Liver (tissue), 9 donors: ENCODE data around the gene PTPRN2. TPM values are rescaled to one million over a fixed set of nuclear protein-coding genes. Genes with fewer than 3 reads are reported as not detected.

Experiments
- DNase-seq: peaks from one replicate; pipeline ENCODE4 v3.0.0-alpha.2; 2017; ENCODE audit warnings: low spot score
- H3K27ac ChIP-seq, 2 donors: one replicate each; pipeline ENCODE4 v1.7.0; 2013; ENCODE audit warnings: inconsistent platforms in 2 of 2, low read length in 2 of 2, control low read depth in 1 of 2, low read depth in 1 of 2, mild to moderate bottlenecking in 1 of 2
- H3K27me3 ChIP-seq, 4 donors: one replicate each; pipeline versions ENCODE4 v1.6.1 to v1.7.0; 2013; ENCODE audit warnings: low read length in 3 of 4, inconsistent platforms in 1 of 4, mild to moderate bottlenecking in 1 of 4, moderate library complexity in 1 of 4; ENCODE audit not compliant: control insufficient read depth in 4 of 4, insufficient read depth in 4 of 4
- H3K36me3 ChIP-seq, 4 donors: one replicate each; pipeline versions ENCODE4 v1.6.1 to v1.7.0; 2013; ENCODE audit warnings: low read length in 3 of 4, mild to moderate bottlenecking in 3 of 4, low read depth in 1 of 4, moderate library complexity in 1 of 4; ENCODE audit not compliant: control insufficient read depth in 4 of 4, insufficient read depth in 3 of 4
- H3K4me1 ChIP-seq, 4 donors: one replicate each; pipeline versions ENCODE4 v1.6.1 to v1.7.0; 2013; ENCODE audit warnings: low read length in 3 of 4, mild to moderate bottlenecking in 3 of 4, moderate library complexity in 1 of 4; ENCODE audit not compliant: control insufficient read depth in 4 of 4, insufficient read depth in 4 of 4
- H3K4me3 ChIP-seq, 3 donors: one replicate each; pipeline versions ENCODE4 v1.6.1 to v1.7.0; 2013; ENCODE audit warnings: low read length in 3 of 3, control low read depth in 1 of 3, low read depth in 1 of 3, mild to moderate bottlenecking in 1 of 3
- H3K9ac ChIP-seq, 2 donors: one replicate each; pipeline ENCODE4 v1.7.0; 2013; ENCODE audit warnings: low read length in 2 of 2, mild to moderate bottlenecking in 2 of 2, moderate library complexity in 2 of 2, control low read depth in 1 of 2, low read depth in 1 of 2
- H3K9me3 ChIP-seq, 4 donors: one replicate each; pipeline versions ENCODE4 v1.6.1 to v1.7.0; 2013; ENCODE audit warnings: low read length in 3 of 4; ENCODE audit not compliant: control insufficient read depth in 4 of 4
- EGR1 ChIP-seq, 2 donors: IDR thresholded peaks; 2 replicates each; pipeline ENCODE4 v1.6.1; 2016 to 2018; ENCODE audit warnings: antibody characterized with exemption in 2 of 2, low read depth in 2 of 2
- FOXA1 ChIP-seq: IDR thresholded peaks from 2 replicates; pipeline ENCODE4 v1.6.1; 2016; ENCODE audit warnings: antibody characterized with exemption
- HNF4G ChIP-seq: IDR thresholded peaks from 2 replicates; pipeline ENCODE4 v1.6.1; 2016; ENCODE audit warnings: antibody characterized with exemption
- JUND ChIP-seq, 2 donors: IDR thresholded peaks; 2 replicates each; pipeline ENCODE4 v1.6.1; 2016; ENCODE audit warnings: antibody characterized with exemption in 2 of 2
- NR2F2 ChIP-seq: IDR thresholded peaks from 2 replicates; pipeline ENCODE4 v1.6.1; 2016; ENCODE audit warnings: antibody characterized with exemption
- RAD21 ChIP-seq, 2 donors: IDR thresholded peaks; 2 replicates each; pipeline ENCODE4 v1.6.1; 2016; ENCODE audit warnings: antibody characterized with exemption in 2 of 2, mild to moderate bottlenecking in 2 of 2
- RXRA ChIP-seq, 2 donors: IDR thresholded peaks; 2 replicates each; pipeline ENCODE4 v1.6.1; 2017 to 2018; ENCODE audit warnings: antibody characterized with exemption in 2 of 2, mild to moderate bottlenecking in 1 of 2
- TAF1 ChIP-seq: conservative IDR thresholded peaks from 2 replicates; pipeline ENCODE4 v1.6.1; 2016; ENCODE audit warnings: antibody characterized with exemption, mild to moderate bottlenecking
- YY1 ChIP-seq: IDR thresholded peaks from 2 replicates; pipeline ENCODE4 v1.6.1; 2016; ENCODE audit warnings: antibody characterized with exemption, mild to moderate bottlenecking
- WGBS: extraction: QIAGEN DNeasy Blood & Tissue Kit; methylation state at CpG from one replicate; pipeline ENCODE4 v1.1.7; 2013; 5-methylcytosine and 5-hydroxymethylcytosine counted together
- polyA plus RNA-seq, 2 donors: library from polyadenylated mRNA; stranded (reverse) in 1 of 2; unstranded in 1 of 2; fragments of 200-250 nt in 1 of 2; fragments of >200 nt in 1 of 2; fragmentation: Nextera tagmentation in 1 of 2; extraction: Ambion mirVana in 1 of 2; gene quantifications; one replicate each; pipeline versions ENCODE4 v1.2.1 to v1.2.3, GENCODE V29; 2013 to 2015
- total RNA-seq, 2 donors: library from RNA; depleted of rRNA; stranded (reverse); fragments of >200 nt; gene quantifications; one replicate each; pipeline ENCODE4 v1.2.3, GENCODE V29; 2014
- TF ChIP-seq, protein P1 (sequence below): IDR thresholded peaks from 2 replicates; pipeline ENCODE4 v1.6.1; 2016; ENCODE audit warnings: antibody characterized with exemption
- TF ChIP-seq, protein P2 (sequence below): IDR thresholded peaks from 2 replicates; pipeline ENCODE4 v1.6.1; 2016; ENCODE audit warnings: antibody characterized with exemption
- TF ChIP-seq, protein P3 (sequence below): IDR thresholded peaks from 2 replicates; pipeline ENCODE4 v1.6.1; 2016; ENCODE audit warnings: antibody characterized with exemption, mild to moderate bottlenecking
- TF ChIP-seq, protein P4 (sequence below): IDR thresholded peaks from 2 replicates; pipeline ENCODE4 v1.6.1; 2016; ENCODE audit warnings: antibody characterized with exemption
- TF ChIP-seq, protein P5 (sequence below): fragments of 150-350 bp; IDR thresholded peaks from 2 replicates; pipeline ENCODE4 v1.5.1; 2017; ENCODE audit warnings: improper control_type of control experiment, low read depth, low read length; ENCODE audit not compliant: missing input control
- donor health status: healthy.
- donor health status: healthy.
- donor health status: healthy.
- donor health status: healthy.
- donor health status: healthy.

PTPRN2 gene
- total and polyA plus RNA-seq, 4 donors, result 0.75 to 1.9 (median 1.1) TPM

DNA sequence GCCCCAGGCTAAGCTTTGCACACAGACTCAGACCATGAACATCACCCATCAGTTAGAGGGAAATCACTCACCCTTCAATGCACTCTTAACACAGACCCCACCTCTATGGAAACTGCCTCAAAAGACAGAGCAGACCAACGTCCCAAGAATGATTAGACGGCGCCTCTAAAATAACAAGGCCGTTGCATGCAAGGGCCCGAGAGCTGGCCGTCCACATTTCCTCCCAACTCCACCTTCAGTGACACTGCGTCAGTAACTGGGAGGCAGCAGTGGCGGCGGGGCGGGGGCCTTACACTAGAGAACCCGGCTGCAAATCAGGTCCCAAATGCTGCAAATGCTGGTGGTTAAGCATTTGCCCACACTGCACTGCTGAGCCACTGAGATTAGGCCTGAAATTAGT lies 115.0 kb downstream of the PTPRN2 start (continued):
- TF ChIP-seq, protein P1, sequence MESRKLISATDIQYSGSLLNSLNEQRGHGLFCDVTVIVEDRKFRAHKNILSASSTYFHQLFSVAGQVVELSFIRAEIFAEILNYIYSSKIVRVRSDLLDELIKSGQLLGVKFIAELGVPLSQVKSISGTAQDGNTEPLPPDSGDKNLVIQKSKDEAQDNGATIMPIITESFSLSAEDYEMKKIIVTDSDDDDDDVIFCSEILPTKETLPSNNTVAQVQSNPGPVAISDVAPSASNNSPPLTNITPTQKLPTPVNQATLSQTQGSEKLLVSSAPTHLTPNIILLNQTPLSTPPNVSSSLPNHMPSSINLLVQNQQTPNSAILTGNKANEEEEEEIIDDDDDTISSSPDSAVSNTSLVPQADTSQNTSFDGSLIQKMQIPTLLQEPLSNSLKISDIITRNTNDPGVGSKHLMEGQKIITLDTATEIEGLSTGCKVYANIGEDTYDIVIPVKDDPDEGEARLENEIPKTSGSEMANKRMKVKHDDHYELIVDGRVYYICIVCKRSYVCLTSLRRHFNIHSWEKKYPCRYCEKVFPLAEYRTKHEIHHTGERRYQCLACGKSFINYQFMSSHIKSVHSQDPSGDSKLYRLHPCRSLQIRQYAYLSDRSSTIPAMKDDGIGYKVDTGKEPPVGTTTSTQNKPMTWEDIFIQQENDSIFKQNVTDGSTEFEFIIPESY, result no peak
- no peak for TF ChIP-seq YY1
- TF ChIP-seq, protein P2, sequence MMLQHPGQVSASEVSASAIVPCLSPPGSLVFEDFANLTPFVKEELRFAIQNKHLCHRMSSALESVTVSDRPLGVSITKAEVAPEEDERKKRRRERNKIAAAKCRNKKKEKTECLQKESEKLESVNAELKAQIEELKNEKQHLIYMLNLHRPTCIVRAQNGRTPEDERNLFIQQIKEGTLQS, result no peak
- TF ChIP-seq NR2F2, result no peak
- no peak for TF ChIP-seq FOXA1
- TF ChIP-seq, protein P3, sequence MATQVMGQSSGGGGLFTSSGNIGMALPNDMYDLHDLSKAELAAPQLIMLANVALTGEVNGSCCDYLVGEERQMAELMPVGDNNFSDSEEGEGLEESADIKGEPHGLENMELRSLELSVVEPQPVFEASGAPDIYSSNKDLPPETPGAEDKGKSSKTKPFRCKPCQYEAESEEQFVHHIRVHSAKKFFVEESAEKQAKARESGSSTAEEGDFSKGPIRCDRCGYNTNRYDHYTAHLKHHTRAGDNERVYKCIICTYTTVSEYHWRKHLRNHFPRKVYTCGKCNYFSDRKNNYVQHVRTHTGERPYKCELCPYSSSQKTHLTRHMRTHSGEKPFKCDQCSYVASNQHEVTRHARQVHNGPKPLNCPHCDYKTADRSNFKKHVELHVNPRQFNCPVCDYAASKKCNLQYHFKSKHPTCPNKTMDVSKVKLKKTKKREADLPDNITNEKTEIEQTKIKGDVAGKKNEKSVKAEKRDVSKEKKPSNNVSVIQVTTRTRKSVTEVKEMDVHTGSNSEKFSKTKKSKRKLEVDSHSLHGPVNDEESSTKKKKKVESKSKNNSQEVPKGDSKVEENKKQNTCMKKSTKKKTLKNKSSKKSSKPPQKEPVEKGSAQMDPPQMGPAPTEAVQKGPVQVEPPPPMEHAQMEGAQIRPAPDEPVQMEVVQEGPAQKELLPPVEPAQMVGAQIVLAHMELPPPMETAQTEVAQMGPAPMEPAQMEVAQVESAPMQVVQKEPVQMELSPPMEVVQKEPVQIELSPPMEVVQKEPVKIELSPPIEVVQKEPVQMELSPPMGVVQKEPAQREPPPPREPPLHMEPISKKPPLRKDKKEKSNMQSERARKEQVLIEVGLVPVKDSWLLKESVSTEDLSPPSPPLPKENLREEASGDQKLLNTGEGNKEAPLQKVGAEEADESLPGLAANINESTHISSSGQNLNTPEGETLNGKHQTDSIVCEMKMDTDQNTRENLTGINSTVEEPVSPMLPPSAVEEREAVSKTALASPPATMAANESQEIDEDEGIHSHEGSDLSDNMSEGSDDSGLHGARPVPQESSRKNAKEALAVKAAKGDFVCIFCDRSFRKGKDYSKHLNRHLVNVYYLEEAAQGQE, result no peak
- TF ChIP-seq, protein P4, sequence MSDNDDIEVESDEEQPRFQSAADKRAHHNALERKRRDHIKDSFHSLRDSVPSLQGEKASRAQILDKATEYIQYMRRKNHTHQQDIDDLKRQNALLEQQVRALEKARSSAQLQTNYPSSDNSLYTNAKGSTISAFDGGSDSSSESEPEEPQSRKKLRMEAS, result no peak

DNA sequence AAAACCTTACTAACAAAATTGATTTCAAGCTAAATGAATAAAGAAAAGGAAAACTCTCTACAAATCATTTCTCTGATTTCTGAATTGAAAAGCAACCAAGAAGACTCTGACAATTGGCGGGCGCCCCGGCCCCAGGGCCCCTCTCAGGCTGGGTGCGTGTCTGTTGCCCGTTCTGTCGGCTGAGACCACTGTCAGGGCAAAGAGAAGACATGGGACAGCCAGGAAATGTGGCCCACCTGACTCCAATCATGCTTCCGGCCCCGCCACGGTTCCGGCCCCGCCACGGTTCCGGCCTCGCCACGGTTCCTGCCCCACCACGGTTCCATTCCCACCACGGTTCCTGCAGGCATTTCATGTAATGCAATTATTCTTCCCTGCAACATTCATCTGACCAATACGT lies 115.9 kb downstream of the PTPRN2 start:
- H3K4me1 ChIP-seq, result no peaks in the 10 kb centered on the region
- 94% methylated on average over 18 of the region's 18 CpGs for WGBS
- no peak overlapping the region for H3K9ac ChIP-seq
- H3K9me3 ChIP-seq, result no peaks in the 10 kb centered on the region
- DNase-seq, result no peak
- no peaks in the 10 kb centered on the region for H3K27me3 ChIP-seq
- no peak overlapping the region for H3K4me3 ChIP-seq
- H3K27ac ChIP-seq, result no peak overlapping the region
- TF ChIP-seq TAF1, result no peak
- no peaks in the 10 kb centered on the region for H3K36me3 ChIP-seq

DNA sequence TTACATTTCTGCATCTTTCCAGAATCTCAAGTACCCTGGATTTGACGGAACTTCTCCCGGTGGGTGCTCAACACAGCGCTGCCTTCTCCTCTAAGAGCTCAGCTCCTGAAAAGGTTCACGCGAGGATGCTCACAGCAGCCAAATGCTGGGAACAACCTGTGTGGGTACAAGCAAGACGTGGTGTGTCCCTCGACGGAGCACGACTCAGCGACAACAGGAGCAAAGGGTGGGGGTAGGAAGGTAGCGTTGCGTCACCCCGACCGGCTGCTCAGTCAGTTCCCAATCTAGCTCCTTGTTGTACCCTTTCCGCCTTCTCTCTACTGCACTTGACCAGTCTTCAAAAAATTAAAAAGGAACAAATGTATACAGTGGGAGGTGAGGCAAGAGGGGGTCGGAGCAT lies 117.3 kb downstream of the PTPRN2 start:
- Histone ChIP-seq H3K27ac (no peak overlapping the region), H3K27me3 (no peaks in the 10 kb centered on the region), H3K4me3 (no peak overlapping the region), H3K9ac (no peak overlapping the region), H3K36me3 (no peaks in the 10 kb centered on the region), H3K9me3 (no peaks in the 10 kb centered on the region), H3K4me1 (no peaks in the 10 kb centered on the region)
- TF ChIP-seq EGR1 (IDR thresholded peaks at IDR 0.05; ENCODE audit: low read depth in 2 of 2) (no peak), TAF1 (no peak), RXRA (IDR thresholded peaks at IDR 0.05) (no peak), RAD21 (IDR thresholded peaks at IDR 0.05) (no peak), NR2F2 (no peak), JUND (IDR thresholded peaks at IDR 0.05) (no peak), HNF4G (no peak)
- TF ChIP-seq, protein P1, result no peak
- TF ChIP-seq, protein P5, sequence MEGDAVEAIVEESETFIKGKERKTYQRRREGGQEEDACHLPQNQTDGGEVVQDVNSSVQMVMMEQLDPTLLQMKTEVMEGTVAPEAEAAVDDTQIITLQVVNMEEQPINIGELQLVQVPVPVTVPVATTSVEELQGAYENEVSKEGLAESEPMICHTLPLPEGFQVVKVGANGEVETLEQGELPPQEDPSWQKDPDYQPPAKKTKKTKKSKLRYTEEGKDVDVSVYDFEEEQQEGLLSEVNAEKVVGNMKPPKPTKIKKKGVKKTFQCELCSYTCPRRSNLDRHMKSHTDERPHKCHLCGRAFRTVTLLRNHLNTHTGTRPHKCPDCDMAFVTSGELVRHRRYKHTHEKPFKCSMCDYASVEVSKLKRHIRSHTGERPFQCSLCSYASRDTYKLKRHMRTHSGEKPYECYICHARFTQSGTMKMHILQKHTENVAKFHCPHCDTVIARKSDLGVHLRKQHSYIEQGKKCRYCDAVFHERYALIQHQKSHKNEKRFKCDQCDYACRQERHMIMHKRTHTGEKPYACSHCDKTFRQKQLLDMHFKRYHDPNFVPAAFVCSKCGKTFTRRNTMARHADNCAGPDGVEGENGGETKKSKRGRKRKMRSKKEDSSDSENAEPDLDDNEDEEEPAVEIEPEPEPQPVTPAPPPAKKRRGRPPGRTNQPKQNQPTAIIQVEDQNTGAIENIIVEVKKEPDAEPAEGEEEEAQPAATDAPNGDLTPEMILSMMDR, result no peak
- 73% methylated on average over 16 of the region's 16 CpGs for WGBS
- DNase-seq, result no peak
